Endodermal cell (in vitro differentiated cells): Measurements from ENCODE around the gene ZBTB45. TPM values are rescaled to one million over a fixed set of nuclear protein-coding genes. Genes with fewer than 3 reads are reported as not detected.

ENCODE experiments used
- DNase-seq: peaks from one replicate; pipeline ENCODE4 v3.0.0-alpha.2; 2017
- H3K27ac ChIP-seq: 2 replicates; pipeline ENCODE4 v1.5.1; 2013; ENCODE audit warnings: mild to moderate bottlenecking, low read depth, low read length, moderate library complexity
- H3K27me3 ChIP-seq: 2 replicates; pipeline ENCODE4 v1.6.1; 2013; ENCODE audit warnings: mild to moderate bottlenecking, low read length, moderate library complexity; ENCODE audit not compliant: insufficient read depth, control insufficient read depth, poor library complexity, severe bottlenecking
- H3K36me3 ChIP-seq: 2 replicates; pipeline ENCODE4 v1.7.0; 2013; ENCODE audit warnings: mild to moderate bottlenecking, low read length, moderate library complexity; ENCODE audit not compliant: control insufficient read depth, insufficient read depth
- H3K4me1 ChIP-seq: one replicate; pipeline ENCODE4 v1.7.0; 2013; ENCODE audit warnings: low read length; ENCODE audit not compliant: control insufficient read depth, insufficient read depth
- H3K4me3 ChIP-seq: 2 replicates; pipeline ENCODE4 v1.5.1; 2013; ENCODE audit warnings: mild to moderate bottlenecking, low read length, moderate library complexity
- H3K9ac ChIP-seq: 2 replicates; pipeline ENCODE4 v1.6.1; 2013; ENCODE audit warnings: mild to moderate bottlenecking, low read length, moderate library complexity; ENCODE audit not compliant: poor library complexity, severe bottlenecking; ENCODE audit errors: extremely low read depth
- H3K9me3 ChIP-seq: 2 replicates; pipeline ENCODE4 v1.6.1; 2013; ENCODE audit warnings: mild to moderate bottlenecking, low read length, moderate library complexity; ENCODE audit not compliant: control insufficient read depth
- H3K27ac Mint-ChIP-seq: 2 replicates; pipeline ENCODE4 v1.8.0; 2020; ENCODE audit warnings: mixed read lengths
- H3K27me3 Mint-ChIP-seq: 2 replicates; pipeline ENCODE4 v1.8.0; 2021; ENCODE audit warnings: mild to moderate bottlenecking, mixed read lengths; ENCODE audit not compliant: insufficient read depth
- H3K36me3 Mint-ChIP-seq: 2 replicates; pipeline ENCODE4 v1.8.0; 2020; ENCODE audit warnings: low read depth, mixed read lengths
- H3K4me1 Mint-ChIP-seq: 2 replicates; pipeline ENCODE4 v1.8.0; 2020; ENCODE audit warnings: mixed read lengths
- H3K4me3 Mint-ChIP-seq: 2 replicates; pipeline ENCODE4 v1.8.0; 2020; ENCODE audit warnings: mild to moderate bottlenecking, moderate library complexity, mixed read lengths
- H3K9me3 Mint-ChIP-seq: 2 replicates; pipeline ENCODE4 v1.8.0; 2020; ENCODE audit warnings: mild to moderate bottlenecking, mixed read lengths
- CTCF ChIP-seq: fragments of 200-600 bp; sonication (generic); conservative IDR thresholded peaks from 2 replicates; pipeline ENCODE4 v1.5.0; 2021; ENCODE audit warnings: antibody characterized with exemption, mild to moderate bottlenecking
- WGBS, 2 experiments: methylation state at CpG; one replicate each; pipeline versions ENCODE4 v1.1.5 to v1.1.7; 2013; ENCODE audit warnings: missing lambda C conversion rate in 2 of 2, mixed read lengths in 1 of 2; ENCODE audit not compliant: insufficient coverage in 1 of 2, insufficient read length in 1 of 2; 5-methylcytosine and 5-hydroxymethylcytosine counted together
- total RNA-seq, 2 donors: library from RNA; stranded (reverse); fragmentation: NEBNext Ultra II Directional in 1 of 2; extraction: Animal tissue kit (Norgen Biotek cat#: 25700) in 1 of 2; gene quantifications; 2 replicates in 1 of 2; 3 replicates in 1 of 2; pipeline ENCODE4 v1.2.1, GENCODE V29; 2021

The ZBTB45 gene
- total RNA-seq, 2 donors from 2014 or later, result 19.0 to 19.4 TPM

DNA sequence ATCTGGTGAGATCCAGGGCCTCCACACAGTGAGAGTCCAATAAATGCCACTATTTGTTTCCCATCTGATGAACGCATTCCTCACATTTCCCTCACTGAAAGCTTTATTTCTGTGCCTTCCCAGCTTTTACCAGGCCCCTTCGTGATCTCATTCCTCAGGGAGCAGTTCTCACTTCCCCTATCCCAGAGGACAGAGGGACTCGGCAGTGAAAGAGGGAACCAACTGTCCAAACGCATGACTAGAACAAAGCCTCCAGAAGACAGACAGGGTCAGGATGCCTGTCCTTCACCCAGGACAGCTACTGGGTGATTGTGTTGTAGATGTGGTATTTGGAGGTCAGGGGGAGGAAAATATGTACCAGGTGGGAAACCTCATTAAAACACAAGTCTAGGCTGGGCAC, 2.0 kb upstream of the ZBTB45 start:
- H3K27ac Mint-ChIP-seq, result peak overlapping the region; percentile 93
- H3K36me3 Mint-ChIP-seq, result peaks cover 2% of the 10 kb centered on the region
- H3K27me3 Mint-ChIP-seq, result no peaks in the 10 kb centered on the region
- H3K9ac ChIP-seq, result no peak overlapping the region
- H3K4me3 Mint-ChIP-seq, result peak overlapping the region; percentile 96
- TF ChIP-seq CTCF, result no peak
- no peak overlapping the region for H3K27ac ChIP-seq
- H3K4me3 ChIP-seq, result no peak overlapping the region
- peaks cover 15% of the 10 kb centered on the region for H3K4me1 Mint-ChIP-seq
- H3K9me3 ChIP-seq, result no peaks in the 10 kb centered on the region
- no peaks in the 10 kb centered on the region for H3K9me3 Mint-ChIP-seq
- DNase-seq, result no peak
- 91 to 100% methylated on average over 3 to 4 of the region's 4 CpGs for WGBS, 2 experiments
- H3K4me1 ChIP-seq, result peaks cover 4% of the 10 kb centered on the region
- no peaks in the 10 kb centered on the region for H3K27me3 ChIP-seq
- no peaks in the 10 kb centered on the region for H3K36me3 ChIP-seq

- Mint-ChIP-seq H3K27me3 (no peaks in the 10 kb centered on the region), H3K36me3 (peaks cover 12% of the 10 kb centered on the region), H3K4me1 (peaks cover 22% of the 10 kb centered on the region), H3K27ac (peak overlapping the region; percentile 99), H3K4me3 (peak overlapping the region; percentile 96), H3K9me3 (no peaks in the 10 kb centered on the region)
- DNase-seq, result no peak
- Histone ChIP-seq H3K27ac (peak overlapping the region; percentile 98), H3K36me3 (peaks cover 9% of the 10 kb centered on the region), H3K4me3 (peak overlapping the region; percentile 91), H3K27me3 (no peaks in the 10 kb centered on the region), H3K4me1 (peaks cover 4% of the 10 kb centered on the region), H3K9ac (peak overlapping the region; percentile 95), H3K9me3 (no peaks in the 10 kb centered on the region)
- TF ChIP-seq CTCF, result no peak
- 35 to 38% methylated on average over 2 to 6 of the region's 7 CpGs for WGBS, 2 experiments
These were observed 618 bp upstream of the ZBTB45 start for GRCh38 chr19:58520257-58520599.

DNA sequence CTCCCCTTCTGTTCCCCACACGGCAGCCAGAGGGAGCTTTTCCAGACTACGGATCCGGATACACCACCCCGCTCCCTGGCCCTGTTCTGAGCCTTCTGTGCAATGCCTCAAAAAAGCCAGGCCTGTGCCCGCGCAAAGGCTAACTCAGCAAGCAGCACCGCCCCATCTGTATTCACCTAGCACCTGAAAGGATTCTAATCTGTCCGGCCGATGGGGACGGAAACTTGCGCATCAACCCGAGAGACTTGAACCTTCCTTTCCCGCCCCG, 589 bp downstream of the ZBTB45 start:
- peak overlapping the region; percentile 91 for H3K4me3 ChIP-seq
- TF ChIP-seq CTCF, result peak; percentile 69
- H3K27ac ChIP-seq, result peak overlapping the region; percentile 98
- Mint-ChIP-seq H3K4me1 (peaks cover 23% of the 10 kb centered on the region), H3K36me3 (peaks cover 15% of the 10 kb centered on the region), H3K9me3 (no peaks in the 10 kb centered on the region), H3K4me3 (peak overlapping the region; percentile 96), H3K27ac (peak overlapping the region; percentile 99), H3K27me3 (no peaks in the 10 kb centered on the region)
- H3K36me3 ChIP-seq, result peaks cover 9% of the 10 kb centered on the region
- H3K9me3 ChIP-seq, result no peaks in the 10 kb centered on the region
- 0 to 2% methylated on average over 11 to 14 of the region's 14 CpGs for WGBS, 2 experiments
- peak overlapping the region; percentile 95 for H3K9ac ChIP-seq
- no peaks in the 10 kb centered on the region for H3K27me3 ChIP-seq
- H3K4me1 ChIP-seq, result peaks cover 4% of the 10 kb centered on the region
- peak; percentile 91 for DNase-seq
